Measurements from ENCODE around the gene ADAM12.

Gene ADAM12

GRCh38 chr10:126315494-126316177, 72.6 kb downstream of the ADAM12 start:
- peak; percentile 39 to 45 for DNase-seq (ENCODE audit: low read depth in 2 of 2)

GRCh38 chr10:126314863-126315493, 73.3 kb downstream of the ADAM12 start:
- no peak for DNase-seq (ENCODE audit: low read depth in 2 of 2)

GRCh38 chr10:126312167-126312566, 76.1 kb downstream of the ADAM12 start:
- DNase-seq (ENCODE audit: low read depth in 2 of 2): no peak

GRCh38 chr10:126309228-126309883, 78.9 kb downstream of the ADAM12 start:
- no peak for DNase-seq (ENCODE audit: low read depth in 2 of 2)

GRCh38 chr10:126302826-126303665, 85.2 kb downstream of the ADAM12 start:
- DNase-seq (ENCODE audit: low read depth in 2 of 2): no peak

- no peak for DNase-seq (ENCODE audit: low read depth in 2 of 2)
Observed at GRCh38 chr10:126302476-126302756, 85.9 kb downstream of the ADAM12 start.

- no peak for DNase-seq (ENCODE audit: low read depth in 2 of 2)
Observed at GRCh38 chr10:126301701-126302475, 86.4 kb downstream of the ADAM12 start.

GRCh38 chr10:126294451-126294850, 93.8 kb downstream of the ADAM12 start:
- DNase-seq (ENCODE audit: low read depth in 2 of 2): no peak

GRCh38 chr10:126290232-126290631, 98.0 kb downstream of the ADAM12 start:
- DNase-seq (ENCODE audit: low read depth in 2 of 2): no peak

GRCh38 chr10:126288547-126289493, 99.5 kb downstream of the ADAM12 start:
- no peak for DNase-seq (ENCODE audit: low read depth in 2 of 2)

GRCh38 chr10:126286256-126286780, 102.0 kb downstream of the ADAM12 start:
- no peak for DNase-seq (ENCODE audit: low read depth in 2 of 2)

- no peak for DNase-seq (ENCODE audit: low read depth in 2 of 2)
Observed at GRCh38 chr10:126283307-126283706, 105.0 kb downstream of the ADAM12 start.

- DNase-seq (ENCODE audit: low read depth in 2 of 2): peak; percentile 44 to 46
Observed at GRCh38 chr10:126278851-126279250, 109.4 kb downstream of the ADAM12 start.

GRCh38 chr10:126277181-126277580, 111.1 kb downstream of the ADAM12 start:
- no peak for DNase-seq (ENCODE audit: low read depth in 2 of 2)

- DNase-seq (ENCODE audit: low read depth in 2 of 2): no peak
Observed at GRCh38 chr10:126272526-126272925, 115.8 kb downstream of the ADAM12 start.

GRCh38 chr10:126270111-126270510, 118.2 kb downstream of the ADAM12 start:
- DNase-seq (ENCODE audit: low read depth in 2 of 2): peak; percentile 95 to 96

GRCh38 chr10:126268013-126268920, 120.0 kb downstream of the ADAM12 start:
- no peak for DNase-seq (ENCODE audit: low read depth in 2 of 2)

GRCh38 chr10:126264102-126265018, 123.9 kb downstream of the ADAM12 start:
- DNase-seq (ENCODE audit: low read depth in 2 of 2): no peak
